ENCODE results near the gene GATD1. TPM values are rescaled to one million over a fixed set of nuclear protein-coding genes. Genes with fewer than 3 reads are reported as not detected.

GATD1 gene
- polyA plus RNA-seq, 6 donors from 2014 or later, result 4.5 to 14.1 (median 7.0) TPM; not detected in 1

Other genes with a start within 250 kb of the GATD1 start
- gene HRAS, start 241.9 kb downstream of the GATD1 start, polyA plus RNA-seq (ENCODE audit: low read depth in 6 of 6), result 10 to 100 TPM; 11.2 to 25.1 (median 13.8) TPM
- gene LRRC56, start 240.0 kb downstream of the GATD1 start, polyA plus RNA-seq (ENCODE audit: low read depth in 6 of 6), result 1 to 10 TPM in 2 of 6 donors, under 1 TPM in 3, not detected in 1; 0.66 to 1.6 (median 0.92) TPM
- 1 to 10 TPM; 2.1 to 4.8 (median 2.9) TPM for gene LMNTD2, start 216.7 kb downstream of the GATD1 start, polyA plus RNA-seq (ENCODE audit: low read depth in 6 of 6)
- 10 to 100 TPM; 17.3 to 31.5 (median 23.5) TPM for gene RASSF7, start 216.5 kb downstream of the GATD1 start, polyA plus RNA-seq (ENCODE audit: low read depth in 6 of 6)
- gene PHRF1, start 201.0 kb downstream of the GATD1 start, polyA plus RNA-seq (ENCODE audit: low read depth in 6 of 6), result 10 to 100 TPM in 1 of 6 donors, 1 to 10 TPM in 5; 2.3 to 16.4 (median 5.2) TPM
- 10 to 100 TPM; 28.5 to 89.8 (median 50.2) TPM for gene IRF7, start 161.5 kb downstream of the GATD1 start, polyA plus RNA-seq (ENCODE audit: low read depth in 6 of 6)
- not detected for gene CDHR5, start 152.5 kb downstream of the GATD1 start, polyA plus RNA-seq (ENCODE audit: low read depth in 6 of 6)
- not detected for gene SCT, start 150.3 kb downstream of the GATD1 start, polyA plus RNA-seq (ENCODE audit: low read depth in 6 of 6)
- gene DRD4, start 140.2 kb downstream of the GATD1 start, polyA plus RNA-seq (ENCODE audit: low read depth in 6 of 6), result not detected
- 10 to 100 TPM; 16.7 to 39.8 (median 24.7) TPM for gene DEAF1, start 82.3 kb downstream of the GATD1 start, polyA plus RNA-seq (ENCODE audit: low read depth in 6 of 6)
- gene TMEM80, start 81.7 kb downstream of the GATD1 start, polyA plus RNA-seq (ENCODE audit: low read depth in 6 of 6), result 10 to 100 TPM; 31.5 to 41.0 (median 36.6) TPM
- gene EPS8L2, start 71.3 kb downstream of the GATD1 start, polyA plus RNA-seq (ENCODE audit: low read depth in 6 of 6), result 1 to 10 TPM; 1.3 to 7.6 (median 3.3) TPM
- gene TALDO1, start 30.0 kb downstream of the GATD1 start, polyA plus RNA-seq (ENCODE audit: low read depth in 6 of 6), result 100 to 1,000 TPM; 156 to 201 (median 164) TPM
- not detected for gene CEND1, start 12.6 kb upstream of the GATD1 start, polyA plus RNA-seq (ENCODE audit: low read depth in 6 of 6)
- gene SLC25A22, start 20.8 kb upstream of the GATD1 start, polyA plus RNA-seq (ENCODE audit: low read depth in 6 of 6), result 1 to 10 TPM; 6.8 to 9.4 (median 7.2) TPM
- gene PIDD1, start 27.7 kb upstream of the GATD1 start, polyA plus RNA-seq (ENCODE audit: low read depth in 6 of 6), result 1 to 10 TPM in 5 of 6 donors, not detected in 1; 2.6 to 6.2 (median 3.5) TPM
- gene RPLP2, start 32.5 kb upstream of the GATD1 start, polyA plus RNA-seq (ENCODE audit: low read depth in 6 of 6), result 1,000 to 10,000 TPM; 1,447 to 3,573 (median 3,150) TPM
- gene PNPLA2, start 41.4 kb upstream of the GATD1 start, polyA plus RNA-seq (ENCODE audit: low read depth in 6 of 6), result 10 to 100 TPM; 13.0 to 49.9 (median 26.9) TPM
- gene CRACR2B, start 50.4 kb upstream of the GATD1 start, polyA plus RNA-seq (ENCODE audit: low read depth in 6 of 6), result under 1 TPM in 3 of 6 donors, not detected in 3; 0.41 to 1.00 (median 0.55) TPM
- gene CD151, start 55.5 kb upstream of the GATD1 start, polyA plus RNA-seq (ENCODE audit: low read depth in 6 of 6), result 1 to 10 TPM; 1.2 to 5.8 (median 3.2) TPM
- gene POLR2L, start 65.0 kb upstream of the GATD1 start, polyA plus RNA-seq (ENCODE audit: low read depth in 6 of 6), result 10 to 100 TPM; 41.3 to 68.4 (median 55.9) TPM
- gene TSPAN4, start 65.4 kb upstream of the GATD1 start, polyA plus RNA-seq (ENCODE audit: low read depth in 6 of 6), result 1 to 10 TPM in 5 of 6 donors, not detected in 1; 1.5 to 3.4 (median 2.8) TPM
- 10 to 100 TPM; 39.0 to 69.7 (median 47.2) TPM for gene CHID1, start 133.3 kb upstream of the GATD1 start, polyA plus RNA-seq (ENCODE audit: low read depth in 6 of 6)
- gene AP2A2, start 148.4 kb upstream of the GATD1 start, polyA plus RNA-seq (ENCODE audit: low read depth in 6 of 6), result 1 to 10 TPM; 3.3 to 9.2 (median 4.7) TPM